Left colon (tissue), 2 donors: ENCODE data around the gene PITPNC1. TPM values are rescaled to one million over a fixed set of nuclear protein-coding genes. Genes with fewer than 3 reads are reported as not detected.

Experiments
- ATAC-seq: fragments of 200-7000 bp; cut with Tn5 transposase; one replicate; pipeline ENCODE4 v1.9.1; 2020; ENCODE audit warnings: mild to moderate bottlenecking, moderate library complexity
- DNase-seq, 2 donors: peaks; one replicate each; pipeline ENCODE4 v3.0.0-alpha.2; 2020
- intact Hi-C, 2 donors: fragments of 100-400 bp; cut with DNase I in 1 of 2; cut with micrococcal nuclease in 1 of 2; formaldehyde crosslinking; loops; one replicate each; pipeline versions ENCODE4 v1.11.2 to v1.14.0; 2022; cut with DNase I, micrococcal nuclease
- microRNA-seq, 2 donors: library from miRNA; unstranded; fragments of <30 nt; microRNA quantifications; one replicate each; pipeline versions ENCODE4 v1.1.0 to v1.2.0, GENCODE V29; 2020
- total RNA-seq, 2 donors: library from RNA; stranded (reverse); fragmentation: NEBNext Ultra II Directional; extraction: Animal tissue kit (Norgen Biotek cat#: 25700); gene quantifications; one replicate each; pipeline ENCODE4 v1.2.1, GENCODE V29; 2021
- donor health status: DM: no; HTN: no; CAD: no.
- donor health status: DM: yes; HTN: yes; CAD: no.

PITPNC1 gene
- total RNA-seq, 2 donors from 2014 or later: 13.7 to 15.6 TPM

DNA sequence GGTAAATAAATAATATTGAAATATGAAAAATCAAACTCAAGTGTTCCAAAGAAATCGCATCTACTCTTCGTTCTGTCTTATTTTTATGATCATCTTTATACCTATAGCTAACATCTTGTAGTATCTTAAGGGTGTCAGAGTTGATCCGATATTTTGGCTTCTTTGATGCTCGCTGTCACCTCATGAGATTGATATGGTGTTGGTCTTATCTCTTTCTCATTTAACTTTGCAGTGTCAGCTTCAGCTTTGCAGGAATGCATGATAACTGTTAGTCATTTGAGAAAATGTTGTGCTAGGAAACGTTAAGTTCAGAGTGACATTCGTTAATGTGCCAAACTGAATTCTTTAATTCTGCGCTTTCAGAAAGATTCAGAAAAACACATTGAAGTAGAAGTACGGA lies 360.1 kb downstream of the PITPNC1 start:
- DNase-seq: no peak
- no peak for ATAC-seq
- intact Hi-C loops: no loop called here

GRCh38 chr17:67742025-67742424 lies 364.9 kb downstream of the PITPNC1 start:
- ATAC-seq (no peak), DNase-seq (no peak)
- intact Hi-C loops: no loop called here

Small RNAs within 50 kb of the gene (microRNA-seq; reads per million reads assigned to microRNA genes)
- gene MIR548AA2 (0 reads per million in 2 donors), gene MIR548D2 (0 reads per million in 2 donors)

Other genes with a start within 250 kb of the PITPNC1 start
- gene HELZ, start 132.1 kb upstream of the PITPNC1 start, total RNA-seq: 10 to 100 TPM; 43.7 to 51.5 TPM
- 10 to 100 TPM; 36.9 to 40.2 TPM for gene PSMD12, start 10.7 kb upstream of the PITPNC1 start, total RNA-seq